HK-2 (cell line): ENCODE results near the gene CORO2A.
"Not testable (repeated sequence)": the region's sequence is repeated elsewhere in the genome, so short reads cannot be mapped to it uniquely, and the experiment has no call there.

Source experiments
- DNase-seq: peaks from one replicate; pipeline ENCODE4 v3.0.0-alpha.2; 2018; ENCODE audit not compliant: unreplicated experiment

The CORO2A gene

GRCh38 chr9:98107926-98108325 lies 84.5 kb downstream of the CORO2A start:
- DNase-seq = no peak

- no peak for DNase-seq
These were observed 87.4 kb downstream of the CORO2A start for GRCh38 chr9:98105006-98105405.

GRCh38 chr9:98104445-98104881 lies 88.0 kb downstream of the CORO2A start:
- no peak for DNase-seq

GRCh38 chr9:98101868-98102273 lies 90.6 kb downstream of the CORO2A start:
- DNase-seq = no peak

GRCh38 chr9:98101416-98101815 lies 91.0 kb downstream of the CORO2A start:
- no peak for DNase-seq

- no peak for DNase-seq
These were observed 92.0 kb downstream of the CORO2A start for GRCh38 chr9:98100456-98100855.

- DNase-seq = no peak
These were observed 92.5 kb downstream of the CORO2A start for GRCh38 chr9:98099898-98100297.

GRCh38 chr9:98099346-98099745 lies 93.1 kb downstream of the CORO2A start:
- no peak for DNase-seq

- no peak for DNase-seq
These were observed 94.6 kb downstream of the CORO2A start for GRCh38 chr9:98097836-98098235.

- no peak for DNase-seq
These were observed 96.3 kb downstream of the CORO2A start for GRCh38 chr9:98096091-98096490.

GRCh38 chr9:98095401-98095800 lies 97.0 kb downstream of the CORO2A start:
- no peak for DNase-seq

GRCh38 chr9:98094851-98095250 lies 97.6 kb downstream of the CORO2A start:
- no peak for DNase-seq

GRCh38 chr9:98094316-98094715 lies 98.1 kb downstream of the CORO2A start:
- no peak for DNase-seq

- no peak for DNase-seq
These were observed 99.9 kb downstream of the CORO2A start for GRCh38 chr9:98092613-98092931.

- DNase-seq = no peak
These were observed 100.5 kb downstream of the CORO2A start for GRCh38 chr9:98091735-98092612.

GRCh38 chr9:98090674-98091073 lies 101.8 kb downstream of the CORO2A start:
- not testable (repeated sequence) for DNase-seq

GRCh38 chr9:98087420-98088354 lies 104.8 kb downstream of the CORO2A start:
- no peak for DNase-seq

GRCh38 chr9:98086461-98086860 lies 106.0 kb downstream of the CORO2A start:
- no peak for DNase-seq

GRCh38 chr9:98085944-98086343 lies 106.5 kb downstream of the CORO2A start:
- no peak for DNase-seq

GRCh38 chr9:98085058-98085457 lies 107.4 kb downstream of the CORO2A start:
- DNase-seq = no peak

- no peak for DNase-seq
These were observed 108.0 kb downstream of the CORO2A start for GRCh38 chr9:98084396-98084795.

- no peak for DNase-seq
These were observed 108.8 kb downstream of the CORO2A start for GRCh38 chr9:98083566-98084183.
